K562 (cell line): ENCODE results near the gene CHI3L1. TPM values are rescaled to one million over a fixed set of nuclear protein-coding genes. Genes with fewer than 3 reads are reported as not detected.

ENCODE experiments used
- CEBPB ChIP-seq: fragments of 450-650 bp; IDR thresholded peaks from 2 replicates; pipeline ENCODE4 v1.6.1; 2016; ENCODE audit warnings: missing genetic modification characterization, missing compliant biosample characterization
- HDGF ChIP-seq: fragments of 450-650 bp; IDR thresholded peaks from 2 replicates; pipeline ENCODE4 v1.6.1; 2016
- HMGN3 ChIP-seq: IDR thresholded peaks from 2 replicates; pipeline ENCODE4 v1.6.1; 2011; ENCODE audit warnings: borderline replicate concordance, low read depth, mild to moderate bottlenecking, mixed read lengths, low read length; ENCODE audit not compliant: insufficient read length; ENCODE audit errors: extremely low read depth
- MGA ChIP-seq: fragments of 450-650 bp; IDR thresholded peaks from 2 replicates; pipeline ENCODE4 v1.6.1; 2016; ENCODE audit warnings: mild to moderate bottlenecking, moderate library complexity
- TAL1 ChIP-seq: fragments of 450-650 bp; IDR thresholded peaks from 2 replicates; pipeline ENCODE4 v1.6.1; 2016; ENCODE audit warnings: mild to moderate bottlenecking
- ZNF644 ChIP-seq: fragments of 200-800 bp; sonication (Bioruptor generic); IDR thresholded peaks from 2 replicates; pipeline ENCODE4 v1.6.1; 2016; ENCODE audit warnings: low read depth, missing genetic modification characterization, missing compliant biosample characterization
- polyA plus RNA-seq, 8 experiments: library from polyadenylated mRNA; depleted of rRNA in 4 of 8; stranded (reverse) in 5 of 8; unstranded in 3 of 8; fragments of >200 nt; fragmentation: Nextera tagmentation in 2 of 8; fragmentation: Illumina TruSeq in 1 of 8; extraction: Ambion mirVana in 2 of 8; extraction: Trizol in 1 of 8; gene quantifications; 2 replicates each; pipeline versions ENCODE4 v1.2.1 to v1.2.3, GENCODE V29; 2011 to 2014; ENCODE audit warnings: inconsistent platforms in 1 of 8, missing spikeins in 1 of 8
- total RNA-seq, 7 experiments: library from RNA; depleted of rRNA in 6 of 7; stranded (reverse); fragments of >200 nt in 6 of 7; fragmentation: Illumina TruSeq in 2 of 7; extraction: Trizol in 2 of 7; gene quantifications; 2 replicates each; pipeline versions ENCODE4 v1.2.1 to v1.2.3, GENCODE V29; 2011 to 2021; ENCODE audit warnings: low replicate concordance in 1 of 7

Gene CHI3L1
- total and polyA plus RNA-seq, 9 of the 15 experiments (the other 6 are each of a cell fraction or from before 2014, with no cell fraction given): not detected

GRCh38 chr1:203199481-203199815, 12.9 kb upstream of the CHI3L1 start (continued):
- TF ChIP-seq MGA (no peak), ZNF644 (no peak), CEBPB (tag) (no peak), TAL1 (no peak), HDGF (no peak), HMGN3 (no peak)
